Measurements from ENCODE around the gene EPHB1. TPM values are rescaled to one million over a fixed set of nuclear protein-coding genes. Genes with fewer than 3 reads are reported as not detected.

EPHB1 gene
- polyA plus RNA-seq, 1 donor from 2014 or later, result 18.7 TPM

DNA sequence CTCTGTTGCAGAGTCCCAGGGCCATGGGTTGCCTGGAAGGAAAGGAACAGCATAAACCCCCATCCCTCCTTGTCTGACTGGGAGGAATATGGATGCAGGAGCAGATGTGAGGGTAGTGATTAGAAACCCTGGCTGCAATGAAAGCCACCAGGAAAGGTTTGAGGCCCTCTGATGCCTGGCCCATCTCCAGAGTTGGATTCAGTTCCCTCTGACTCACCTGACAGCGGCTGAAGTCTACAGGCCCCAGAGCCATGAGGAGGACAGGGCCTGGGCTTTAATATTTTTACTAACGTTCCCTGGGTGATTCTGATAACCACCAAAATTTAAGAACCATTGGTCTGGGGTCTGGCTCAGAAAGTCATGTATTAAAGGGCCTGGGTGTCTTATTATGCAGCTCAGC lies 214.0 kb downstream of the EPHB1 start:
- no peaks in the 10 kb centered on the region for H3K9me3 ChIP-seq (ENCODE audit: low read length)
- H3K4me3 ChIP-seq (ENCODE audit: low read length), result no peak overlapping the region
- H3K9ac ChIP-seq (ENCODE audit: low read length), result no peak overlapping the region
- H3K36me3 ChIP-seq (ENCODE audit: insufficient read depth, low read length), result no peaks in the 10 kb centered on the region
- H3K9me2 ChIP-seq (ENCODE audit: insufficient read depth, low read length), result no peaks in the 10 kb centered on the region
- no peaks in the 10 kb centered on the region for H3K27me3 ChIP-seq (ENCODE audit: insufficient read depth, low read depth, low read length)
- no peak overlapping the region for H3K27ac ChIP-seq (ENCODE audit: low read length)
- no peaks in the 10 kb centered on the region for H4K20me1 ChIP-seq (ENCODE audit: insufficient read depth)
- TF ChIP-seq SMC3 (conservative IDR thresholded peaks at IDR 0.05; ENCODE audit: poor library complexity), result no peak
- TF ChIP-seq EP300 (conservative IDR thresholded peaks at IDR 0.05; ENCODE audit: poor library complexity, severe bottlenecking), result no peak
- no peak for TF ChIP-seq TAF1 (IDR thresholded peaks at IDR 0.05; ENCODE audit: low read depth)
- no peak for TF ChIP-seq EZH2 (IDR thresholded peaks at IDR 0.05; ENCODE audit: borderline replicate concordance, insufficient read depth, low read length, poor library complexity, severe bottlenecking)
- TF ChIP-seq POLR2AphosphoS5 (IDR thresholded peaks at IDR 0.05), result no peak
- TF ChIP-seq RAD21 (conservative IDR thresholded peaks at IDR 0.05), result no peak
- TF ChIP-seq MXI1 (conservative IDR thresholded peaks at IDR 0.05; ENCODE audit: poor library complexity, severe bottlenecking), result no peak
- TF ChIP-seq, protein P1, sequence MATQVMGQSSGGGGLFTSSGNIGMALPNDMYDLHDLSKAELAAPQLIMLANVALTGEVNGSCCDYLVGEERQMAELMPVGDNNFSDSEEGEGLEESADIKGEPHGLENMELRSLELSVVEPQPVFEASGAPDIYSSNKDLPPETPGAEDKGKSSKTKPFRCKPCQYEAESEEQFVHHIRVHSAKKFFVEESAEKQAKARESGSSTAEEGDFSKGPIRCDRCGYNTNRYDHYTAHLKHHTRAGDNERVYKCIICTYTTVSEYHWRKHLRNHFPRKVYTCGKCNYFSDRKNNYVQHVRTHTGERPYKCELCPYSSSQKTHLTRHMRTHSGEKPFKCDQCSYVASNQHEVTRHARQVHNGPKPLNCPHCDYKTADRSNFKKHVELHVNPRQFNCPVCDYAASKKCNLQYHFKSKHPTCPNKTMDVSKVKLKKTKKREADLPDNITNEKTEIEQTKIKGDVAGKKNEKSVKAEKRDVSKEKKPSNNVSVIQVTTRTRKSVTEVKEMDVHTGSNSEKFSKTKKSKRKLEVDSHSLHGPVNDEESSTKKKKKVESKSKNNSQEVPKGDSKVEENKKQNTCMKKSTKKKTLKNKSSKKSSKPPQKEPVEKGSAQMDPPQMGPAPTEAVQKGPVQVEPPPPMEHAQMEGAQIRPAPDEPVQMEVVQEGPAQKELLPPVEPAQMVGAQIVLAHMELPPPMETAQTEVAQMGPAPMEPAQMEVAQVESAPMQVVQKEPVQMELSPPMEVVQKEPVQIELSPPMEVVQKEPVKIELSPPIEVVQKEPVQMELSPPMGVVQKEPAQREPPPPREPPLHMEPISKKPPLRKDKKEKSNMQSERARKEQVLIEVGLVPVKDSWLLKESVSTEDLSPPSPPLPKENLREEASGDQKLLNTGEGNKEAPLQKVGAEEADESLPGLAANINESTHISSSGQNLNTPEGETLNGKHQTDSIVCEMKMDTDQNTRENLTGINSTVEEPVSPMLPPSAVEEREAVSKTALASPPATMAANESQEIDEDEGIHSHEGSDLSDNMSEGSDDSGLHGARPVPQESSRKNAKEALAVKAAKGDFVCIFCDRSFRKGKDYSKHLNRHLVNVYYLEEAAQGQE (IDR thresholded peaks at IDR 0.05; ENCODE audit: borderline replicate concordance), result no peak
- TF ChIP-seq, protein P2, sequence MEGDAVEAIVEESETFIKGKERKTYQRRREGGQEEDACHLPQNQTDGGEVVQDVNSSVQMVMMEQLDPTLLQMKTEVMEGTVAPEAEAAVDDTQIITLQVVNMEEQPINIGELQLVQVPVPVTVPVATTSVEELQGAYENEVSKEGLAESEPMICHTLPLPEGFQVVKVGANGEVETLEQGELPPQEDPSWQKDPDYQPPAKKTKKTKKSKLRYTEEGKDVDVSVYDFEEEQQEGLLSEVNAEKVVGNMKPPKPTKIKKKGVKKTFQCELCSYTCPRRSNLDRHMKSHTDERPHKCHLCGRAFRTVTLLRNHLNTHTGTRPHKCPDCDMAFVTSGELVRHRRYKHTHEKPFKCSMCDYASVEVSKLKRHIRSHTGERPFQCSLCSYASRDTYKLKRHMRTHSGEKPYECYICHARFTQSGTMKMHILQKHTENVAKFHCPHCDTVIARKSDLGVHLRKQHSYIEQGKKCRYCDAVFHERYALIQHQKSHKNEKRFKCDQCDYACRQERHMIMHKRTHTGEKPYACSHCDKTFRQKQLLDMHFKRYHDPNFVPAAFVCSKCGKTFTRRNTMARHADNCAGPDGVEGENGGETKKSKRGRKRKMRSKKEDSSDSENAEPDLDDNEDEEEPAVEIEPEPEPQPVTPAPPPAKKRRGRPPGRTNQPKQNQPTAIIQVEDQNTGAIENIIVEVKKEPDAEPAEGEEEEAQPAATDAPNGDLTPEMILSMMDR (IDR thresholded peaks at IDR 0.05; ENCODE audit: poor library complexity, severe bottlenecking), result no peak
- H3K79me2 ChIP-seq (replicated peaks; ENCODE audit: insufficient read depth, low read length), result no peaks in the 10 kb centered on the region
- no peaks in the 10 kb centered on the region for H3F3A ChIP-seq (ENCODE audit: insufficient read depth, low read length, poor library complexity, severe bottlenecking)
- no peak overlapping the region for H3K4me2 ChIP-seq (ENCODE audit: low read length)
- no peak overlapping the region for H2AFZ ChIP-seq (ENCODE audit: low read depth, low read length)

- H3K9ac ChIP-seq (ENCODE audit: low read length), result no peak overlapping the region
- no peaks in the 10 kb centered on the region for H3K36me3 ChIP-seq (ENCODE audit: insufficient read depth, low read length)
- no peaks in the 10 kb centered on the region for H3K9me2 ChIP-seq (ENCODE audit: insufficient read depth, low read length)
- no peak overlapping the region for H3K4me3 ChIP-seq (ENCODE audit: low read length)
- H3K9me3 ChIP-seq (ENCODE audit: low read length), result no peaks in the 10 kb centered on the region
- no peak for TF ChIP-seq POLR2AphosphoS5 (IDR thresholded peaks at IDR 0.05)
- TF ChIP-seq, protein P1 (IDR thresholded peaks at IDR 0.05; ENCODE audit: borderline replicate concordance), result no peak
- TF ChIP-seq EP300 (conservative IDR thresholded peaks at IDR 0.05; ENCODE audit: poor library complexity, severe bottlenecking), result no peak
- TF ChIP-seq, protein P2 (IDR thresholded peaks at IDR 0.05; ENCODE audit: poor library complexity, severe bottlenecking), result no peak
- TF ChIP-seq RAD21 (conservative IDR thresholded peaks at IDR 0.05), result no peak
- no peak for TF ChIP-seq TAF1 (IDR thresholded peaks at IDR 0.05; ENCODE audit: low read depth)
- no peak for TF ChIP-seq EZH2 (IDR thresholded peaks at IDR 0.05; ENCODE audit: borderline replicate concordance, insufficient read depth, low read length, poor library complexity, severe bottlenecking)
- TF ChIP-seq SMC3 (conservative IDR thresholded peaks at IDR 0.05; ENCODE audit: poor library complexity), result no peak
- no peak for TF ChIP-seq MXI1 (conservative IDR thresholded peaks at IDR 0.05; ENCODE audit: poor library complexity, severe bottlenecking)
- H2AFZ ChIP-seq (ENCODE audit: low read depth, low read length), result no peak overlapping the region
- no peaks in the 10 kb centered on the region for H3K79me2 ChIP-seq (replicated peaks; ENCODE audit: insufficient read depth, low read length)
- H3K27me3 ChIP-seq (ENCODE audit: insufficient read depth, low read depth, low read length), result no peaks in the 10 kb centered on the region
- no peaks in the 10 kb centered on the region for H4K20me1 ChIP-seq (ENCODE audit: insufficient read depth)
- no peak overlapping the region for H3K4me2 ChIP-seq (ENCODE audit: low read length)
- no peak overlapping the region for H3K27ac ChIP-seq (ENCODE audit: low read length)
- H3F3A ChIP-seq (ENCODE audit: insufficient read depth, low read length, poor library complexity, severe bottlenecking), result no peaks in the 10 kb centered on the region
Measured at GRCh38 chr3:135012101-135012500, 217.0 kb downstream of the EPHB1 start.
